Tibial artery (tissue), 4 donors: ENCODE data around the gene BNIP5.

Source experiments
- DNase-seq, 2 donors: peaks; one replicate each; pipeline ENCODE4 v3.0.0-alpha.2; 2019
- H3K27ac ChIP-seq, 2 donors: fragments of 200-600 bp; sonication (generic) in 1 of 2; 1 replicate in 1 of 2; 2 replicates in 1 of 2; pipeline ENCODE4 v1.5.1; 2018 to 2019; ENCODE audit warnings: mild to moderate bottlenecking in 1 of 2
- H3K27me3 ChIP-seq, 2 donors: fragments of 200-600 bp; sonication (generic) in 1 of 2; one replicate each; pipeline versions ENCODE4 v1.5.1 to v1.6.0; 2016 to 2019
- H3K36me3 ChIP-seq, 3 donors: fragments of 200-600 bp; sonication (generic) in 2 of 3; one replicate each; pipeline ENCODE4 v1.5.1; 2016 to 2019; ENCODE audit warnings: mild to moderate bottlenecking in 2 of 3
- H3K4me1 ChIP-seq, 4 donors: fragments of 200-600 bp; sonication (generic) in 2 of 4; 1 replicate in 3 of 4; 2 replicates in 1 of 4; pipeline ENCODE4 v1.5.1; 2016 to 2019
- H3K4me3 ChIP-seq, 2 donors: fragments of 200-600 bp; sonication (generic) in 1 of 2; 1 replicate in 1 of 2; 2 replicates in 1 of 2; pipeline ENCODE4 v1.5.1; 2018 to 2019; ENCODE audit warnings: mild to moderate bottlenecking in 2 of 2
- H3K9me3 ChIP-seq, 3 donors: fragments of 200-600 bp; sonication (generic) in 1 of 3; one replicate each; pipeline ENCODE4 v1.5.1; 2016 to 2019
- intact Hi-C: fragments of 100-400 bp; cut with DNase I; formaldehyde crosslinking; loops from one replicate; pipeline ENCODE4 v1.15.0; 2023; ENCODE audit warnings: low total_unique reads
- TF ChIP-seq, protein P1 (sequence below), 2 experiments: fragments of 200-600 bp in 1 of 2; fragments of 450-650 bp in 1 of 2; IDR thresholded peaks; one replicate each; pipeline ENCODE4 v1.5.1; 2017 to 2019; ENCODE audit warnings: antibody characterized with exemption in 2 of 2, mild to moderate bottlenecking in 1 of 2, moderate library complexity in 1 of 2

Gene BNIP5

GRCh38 chr6:36347621-36348020, 10.9 kb upstream of the BNIP5 start:
- no peak for DNase-seq
- Histone ChIP-seq H3K4me3 (no peak overlapping the region), H3K36me3 (no peaks in the 10 kb centered on the region), H3K27me3 (no peaks in the 10 kb centered on the region), H3K27ac (no peak overlapping the region), H3K4me1 (peaks cover 0 to 24% (median 0%) of the 10 kb centered on the region in 4 donors), H3K9me3 (no peaks in the 10 kb centered on the region)
- TF ChIP-seq, protein P1, sequence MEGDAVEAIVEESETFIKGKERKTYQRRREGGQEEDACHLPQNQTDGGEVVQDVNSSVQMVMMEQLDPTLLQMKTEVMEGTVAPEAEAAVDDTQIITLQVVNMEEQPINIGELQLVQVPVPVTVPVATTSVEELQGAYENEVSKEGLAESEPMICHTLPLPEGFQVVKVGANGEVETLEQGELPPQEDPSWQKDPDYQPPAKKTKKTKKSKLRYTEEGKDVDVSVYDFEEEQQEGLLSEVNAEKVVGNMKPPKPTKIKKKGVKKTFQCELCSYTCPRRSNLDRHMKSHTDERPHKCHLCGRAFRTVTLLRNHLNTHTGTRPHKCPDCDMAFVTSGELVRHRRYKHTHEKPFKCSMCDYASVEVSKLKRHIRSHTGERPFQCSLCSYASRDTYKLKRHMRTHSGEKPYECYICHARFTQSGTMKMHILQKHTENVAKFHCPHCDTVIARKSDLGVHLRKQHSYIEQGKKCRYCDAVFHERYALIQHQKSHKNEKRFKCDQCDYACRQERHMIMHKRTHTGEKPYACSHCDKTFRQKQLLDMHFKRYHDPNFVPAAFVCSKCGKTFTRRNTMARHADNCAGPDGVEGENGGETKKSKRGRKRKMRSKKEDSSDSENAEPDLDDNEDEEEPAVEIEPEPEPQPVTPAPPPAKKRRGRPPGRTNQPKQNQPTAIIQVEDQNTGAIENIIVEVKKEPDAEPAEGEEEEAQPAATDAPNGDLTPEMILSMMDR (IDR thresholded peaks at IDR 0.05), result no peak
- intact Hi-C loops, result no loop called here

GRCh38 chr6:36346486-36347273, 10.0 kb upstream of the BNIP5 start:
- no peaks in the 10 kb centered on the region for H3K9me3 ChIP-seq
- no peak overlapping the region for H3K4me3 ChIP-seq
- H3K27me3 ChIP-seq, result no peaks in the 10 kb centered on the region
- no peaks in the 10 kb centered on the region for H3K36me3 ChIP-seq
- TF ChIP-seq, protein P1 (IDR thresholded peaks at IDR 0.05), result no peak
- intact Hi-C loops, result no loop called here
- no peak for DNase-seq
- no peak overlapping the region for H3K27ac ChIP-seq
- H3K4me1 ChIP-seq, result peaks cover 0 to 24% (median 0%) of the 10 kb centered on the region in 4 donors

GRCh38 chr6:36345681-36346466, 9.2 kb upstream of the BNIP5 start:
- Histone ChIP-seq H3K9me3 (no peaks in the 10 kb centered on the region), H3K4me1 (peaks cover 0 to 25% (median 3%) of the 10 kb centered on the region in 4 donors), H3K27me3 (no peaks in the 10 kb centered on the region), H3K27ac (no peak overlapping the region), H3K36me3 (no peaks in the 10 kb centered on the region), H3K4me3 (no peak overlapping the region)
- TF ChIP-seq, protein P1 (IDR thresholded peaks at IDR 0.05), result no peak
- DNase-seq, result no peak
- intact Hi-C loops, result no loop called here

DNA sequence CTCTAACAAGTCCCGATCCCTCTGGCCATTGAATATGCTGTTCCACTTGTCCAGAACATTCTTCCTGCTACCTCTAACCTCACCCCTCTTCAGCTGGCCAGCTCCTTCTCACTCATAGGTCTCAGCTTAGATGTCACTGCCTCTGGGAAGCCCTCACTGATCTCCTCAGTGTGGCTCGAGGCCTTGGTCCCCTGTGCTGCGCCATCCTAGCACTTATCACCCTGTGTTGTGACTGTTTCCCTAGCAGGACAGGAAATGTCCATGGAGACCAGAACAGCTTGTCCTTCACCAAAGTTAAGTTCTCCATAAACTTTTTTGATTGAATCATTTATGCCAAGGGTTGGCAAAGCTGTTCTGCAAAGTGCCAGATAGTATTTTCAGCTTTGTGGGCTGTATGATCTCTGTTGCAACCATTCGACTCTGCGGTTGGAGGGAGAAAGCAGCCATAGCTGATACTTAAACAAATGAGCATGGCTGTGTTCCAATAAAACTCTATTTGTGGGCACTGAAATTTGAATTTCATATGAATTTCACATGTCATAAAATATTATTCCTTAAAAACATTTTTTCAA, 6.5 kb upstream of the BNIP5 start:
- no peak overlapping the region for H3K4me3 ChIP-seq
- intact Hi-C loops, result no loop called here
- H3K4me1 ChIP-seq, result peaks cover 0 to 23% (median 5%) of the 10 kb centered on the region in 4 donors
- TF ChIP-seq, protein P1 (IDR thresholded peaks at IDR 0.05), result no peak
- peak overlapping the region; percentile 38 to 56 for H3K27ac ChIP-seq
- H3K36me3 ChIP-seq, result no peaks in the 10 kb centered on the region
- no peaks in the 10 kb centered on the region for H3K9me3 ChIP-seq
- H3K27me3 ChIP-seq, result no peaks in the 10 kb centered on the region
- DNase-seq, result no peak

DNA sequence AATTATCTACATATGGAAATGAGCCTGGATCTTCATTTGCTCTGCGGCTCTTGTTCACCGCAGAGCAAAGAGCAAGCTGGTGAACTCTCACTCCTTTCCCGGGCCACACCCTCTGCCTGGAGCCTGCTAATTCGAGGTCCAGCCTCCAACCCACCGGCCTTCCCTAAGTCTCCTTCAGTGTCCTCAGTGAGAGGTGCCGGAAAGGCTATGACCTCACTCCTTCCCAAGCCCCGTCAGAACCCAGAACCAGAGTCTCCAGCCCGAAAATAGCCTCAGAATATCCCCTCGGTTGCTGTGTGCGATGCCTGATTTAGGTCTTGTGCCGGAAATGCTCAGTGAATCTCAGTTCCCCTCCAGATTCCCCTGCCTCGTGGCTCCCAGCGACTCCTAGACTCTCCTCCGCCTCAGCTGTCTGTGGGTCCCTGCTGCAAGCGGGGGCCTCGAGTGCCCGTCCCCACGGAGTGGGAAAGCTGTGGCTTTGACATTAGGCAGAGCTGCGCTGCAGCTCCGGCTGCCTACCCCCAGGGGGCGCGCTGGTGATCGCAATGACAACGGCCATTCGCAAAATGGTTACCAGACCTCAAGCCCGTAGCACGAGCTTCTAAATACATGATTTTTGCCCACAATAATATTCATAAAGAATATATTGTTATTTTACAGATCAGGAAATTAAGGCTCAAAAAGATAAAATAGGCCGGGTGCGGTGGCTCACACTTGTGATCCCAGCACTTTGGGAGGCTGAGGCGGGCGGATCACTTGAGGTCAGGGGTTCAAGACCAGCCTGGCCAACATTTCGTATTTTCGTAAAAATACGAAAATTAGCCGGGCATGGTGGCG, 4.1 kb upstream of the BNIP5 start:
- Histone ChIP-seq H3K27me3 (peaks cover 0 to under 1% of the 10 kb centered on the region in 2 donors), H3K4me1 (peaks cover 0 to 23% (median 5%) of the 10 kb centered on the region in 4 donors), H3K9me3 (no peaks in the 10 kb centered on the region), H3K27ac (peak overlapping the region; percentile 34 to 52), H3K4me3 (peak overlapping the region; percentile 28 to 32), H3K36me3 (no peaks in the 10 kb centered on the region)
- peak; percentile 74 to 85 for DNase-seq
- TF ChIP-seq, protein P1 (IDR thresholded peaks at IDR 0.05), result peak; percentile 89 to 95
- intact Hi-C loops, result loop anchor here (2.0 kb wide), 1 partner anchor 20 kb away; no protein-coding TSS in a partner anchor
